Loucy (cell line): ENCODE measurements around the gene FAM168B.

ENCODE experiments used
- H2AFZ ChIP-seq: fragments of 200-600 bp; sonication (generic); 2 replicates; pipeline ENCODE4 v1.6.0; 2016; ENCODE audit warnings: antibody characterized with exemption, mild to moderate bottlenecking, low read length, moderate library complexity
- H3F3A ChIP-seq: fragments of 200-600 bp; 2 replicates; pipeline ENCODE4 v1.6.0; 2016; ENCODE audit warnings: antibody characterized with exemption, low read depth, mild to moderate bottlenecking
- H3K27me3 ChIP-seq: fragments of 200-600 bp; sonication (generic); 2 replicates; pipeline ENCODE4 v1.6.1; 2014; ENCODE audit warnings: low read length, mild to moderate bottlenecking; ENCODE audit not compliant: insufficient read depth, poor library complexity, severe bottlenecking
- H3K36me3 ChIP-seq: fragments of 200-600 bp; sonication (generic); 2 replicates; pipeline ENCODE4 v1.6.1; 2016; ENCODE audit warnings: low read length; ENCODE audit not compliant: insufficient read depth
- H3K4me1 ChIP-seq: fragments of 200-600 bp; sonication (generic); 2 replicates; pipeline ENCODE4 v1.5.1; 2014; ENCODE audit warnings: low read length, mild to moderate bottlenecking; ENCODE audit not compliant: insufficient read depth, poor library complexity, severe bottlenecking
- H3K4me2 ChIP-seq: fragments of 200-600 bp; sonication (generic); 2 replicates; pipeline ENCODE4 v1.6.0; 2014; ENCODE audit warnings: antibody characterized with exemption, low read length, low read depth, mild to moderate bottlenecking; ENCODE audit not compliant: poor library complexity, severe bottlenecking
- H3K4me3 ChIP-seq: fragments of 200-600 bp; sonication (generic); 2 replicates; pipeline ENCODE4 v1.5.1; 2014; ENCODE audit warnings: low read length, mild to moderate bottlenecking, mixed read lengths; ENCODE audit not compliant: poor library complexity, severe bottlenecking
- H3K79me2 ChIP-seq: fragments of 200-600 bp; sonication (generic); 2 replicates; pipeline ENCODE4 v1.6.1; 2014; ENCODE audit warnings: low read length; ENCODE audit not compliant: insufficient read depth
- H3K9ac ChIP-seq: fragments of 200-600 bp; sonication (generic); 2 replicates; pipeline ENCODE4 v1.6.0; 2014; ENCODE audit warnings: mild to moderate bottlenecking, low read depth, low read length, moderate library complexity; ENCODE audit not compliant: poor library complexity, severe bottlenecking
- H3K9me2 ChIP-seq: fragments of 200-600 bp; sonication (generic); replicated peaks from 2 replicates; pipeline ENCODE4 v1.6.1; 2016; ENCODE audit warnings: low read depth, low read length, mixed read lengths
- H3K9me3 ChIP-seq: fragments of 200-600 bp; sonication (generic); 2 replicates; pipeline ENCODE4 v1.6.1; 2014; ENCODE audit warnings: mild to moderate bottlenecking, antibody characterized with exemption, low read length, low read depth; ENCODE audit not compliant: insufficient read depth
- H4K20me1 ChIP-seq: fragments of 200-600 bp; sonication (generic); 2 replicates; pipeline ENCODE4 v1.6.0; 2014; ENCODE audit warnings: antibody characterized with exemption, low read length, mild to moderate bottlenecking; ENCODE audit not compliant: insufficient read depth, poor library complexity, severe bottlenecking
- EZH2phosphoT487 ChIP-seq: fragments of 200-600 bp; IDR thresholded peaks from 2 replicates; pipeline ENCODE4 v1.6.1; 2018; ENCODE audit warnings: antibody characterized with exemption, mild to moderate bottlenecking, moderate library complexity, borderline replicate concordance
- TF ChIP-seq, protein P1 (sequence below): fragments of 200-600 bp; sonication (generic); conservative IDR thresholded peaks from 2 replicates; pipeline ENCODE4 v1.5.1; 2014; ENCODE audit warnings: mild to moderate bottlenecking, antibody characterized with exemption, low read length

FAM168B gene

GRCh38 chr2:131008967-131009366 is 84.3 kb downstream of the FAM168B start:
- no peak overlapping the region for H3K4me3 ChIP-seq
- H3K27me3 ChIP-seq, result no peaks in the 10 kb centered on the region
- no peaks in the 10 kb centered on the region for H3F3A ChIP-seq
- H2AFZ ChIP-seq, result no peak overlapping the region
- peaks cover 28% of the 10 kb centered on the region for H3K4me1 ChIP-seq
- H3K9me3 ChIP-seq, result no peaks in the 10 kb centered on the region
- TF ChIP-seq, protein P1, sequence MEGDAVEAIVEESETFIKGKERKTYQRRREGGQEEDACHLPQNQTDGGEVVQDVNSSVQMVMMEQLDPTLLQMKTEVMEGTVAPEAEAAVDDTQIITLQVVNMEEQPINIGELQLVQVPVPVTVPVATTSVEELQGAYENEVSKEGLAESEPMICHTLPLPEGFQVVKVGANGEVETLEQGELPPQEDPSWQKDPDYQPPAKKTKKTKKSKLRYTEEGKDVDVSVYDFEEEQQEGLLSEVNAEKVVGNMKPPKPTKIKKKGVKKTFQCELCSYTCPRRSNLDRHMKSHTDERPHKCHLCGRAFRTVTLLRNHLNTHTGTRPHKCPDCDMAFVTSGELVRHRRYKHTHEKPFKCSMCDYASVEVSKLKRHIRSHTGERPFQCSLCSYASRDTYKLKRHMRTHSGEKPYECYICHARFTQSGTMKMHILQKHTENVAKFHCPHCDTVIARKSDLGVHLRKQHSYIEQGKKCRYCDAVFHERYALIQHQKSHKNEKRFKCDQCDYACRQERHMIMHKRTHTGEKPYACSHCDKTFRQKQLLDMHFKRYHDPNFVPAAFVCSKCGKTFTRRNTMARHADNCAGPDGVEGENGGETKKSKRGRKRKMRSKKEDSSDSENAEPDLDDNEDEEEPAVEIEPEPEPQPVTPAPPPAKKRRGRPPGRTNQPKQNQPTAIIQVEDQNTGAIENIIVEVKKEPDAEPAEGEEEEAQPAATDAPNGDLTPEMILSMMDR, result no peak
- no peak for TF ChIP-seq EZH2phosphoT487
- no peak overlapping the region for H3K9ac ChIP-seq
- no peak overlapping the region for H3K4me2 ChIP-seq
- H3K36me3 ChIP-seq, result no peaks in the 10 kb centered on the region
- H3K79me2 ChIP-seq, result no peaks in the 10 kb centered on the region
- H3K9me2 ChIP-seq, result no peaks in the 10 kb centered on the region
- no peaks in the 10 kb centered on the region for H4K20me1 ChIP-seq

GRCh38 chr2:131006561-131006960 is 86.7 kb downstream of the FAM168B start:
- no peaks in the 10 kb centered on the region for H3K79me2 ChIP-seq
- no peaks in the 10 kb centered on the region for H3K36me3 ChIP-seq
- TF ChIP-seq EZH2phosphoT487, result no peak
- no peaks in the 10 kb centered on the region for H3K9me3 ChIP-seq
- no peaks in the 10 kb centered on the region for H3K27me3 ChIP-seq
- H3K4me3 ChIP-seq, result no peak overlapping the region
- no peaks in the 10 kb centered on the region for H3K9me2 ChIP-seq
- H3F3A ChIP-seq, result no peaks in the 10 kb centered on the region
- no peaks in the 10 kb centered on the region for H4K20me1 ChIP-seq
- H2AFZ ChIP-seq, result no peak overlapping the region
- no peak overlapping the region for H3K9ac ChIP-seq
- peaks cover 19% of the 10 kb centered on the region for H3K4me1 ChIP-seq
- H3K4me2 ChIP-seq, result no peak overlapping the region

DNA sequence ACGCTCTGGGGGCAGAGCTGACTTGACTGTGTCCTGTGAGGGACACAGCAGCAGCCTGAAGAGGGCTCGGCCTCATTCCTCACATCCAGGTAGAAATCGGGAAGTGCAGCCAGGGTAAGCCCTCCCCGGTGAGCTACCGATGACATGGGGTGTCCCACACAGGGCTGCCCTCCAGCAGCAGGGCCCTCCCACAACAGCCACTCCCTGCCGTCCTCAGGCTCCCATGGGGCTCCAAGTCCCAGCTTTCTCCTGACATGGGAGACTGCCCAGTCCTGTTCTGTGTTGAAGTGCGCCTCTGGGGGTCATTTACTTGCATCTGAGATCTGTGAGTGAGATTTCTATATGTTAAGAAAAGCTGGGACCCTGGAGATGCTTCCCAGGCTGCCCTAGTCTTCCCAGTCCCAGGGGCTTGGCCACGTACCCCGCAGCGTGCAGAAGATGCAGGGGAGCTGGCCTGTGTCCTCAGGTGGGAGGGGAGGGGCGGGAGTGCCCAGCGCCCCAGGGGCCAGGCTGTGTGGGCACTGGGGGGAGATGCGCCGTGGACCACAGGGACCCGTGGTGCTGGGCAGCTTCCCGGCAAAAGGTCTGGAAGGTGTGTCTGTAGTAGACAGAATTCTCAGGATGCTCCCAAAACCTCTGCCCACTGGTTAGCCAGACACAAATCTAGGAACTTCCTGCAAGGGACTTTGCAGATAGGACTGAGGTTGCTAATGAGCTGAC is 87.9 kb downstream of the FAM168B start:
- Histone ChIP-seq H3K4me2 (no peak overlapping the region), H3K36me3 (no peaks in the 10 kb centered on the region), H3F3A (no peaks in the 10 kb centered on the region), H3K4me3 (no peak overlapping the region), H3K4me1 (peaks cover 8% of the 10 kb centered on the region), H3K9me3 (no peaks in the 10 kb centered on the region), H3K9ac (no peak overlapping the region), H3K9me2 (no peaks in the 10 kb centered on the region), H3K27me3 (no peaks in the 10 kb centered on the region), H4K20me1 (no peaks in the 10 kb centered on the region), H2AFZ (no peak overlapping the region), H3K79me2 (no peaks in the 10 kb centered on the region)
- no peak for TF ChIP-seq EZH2phosphoT487
- TF ChIP-seq, protein P1, result no peak
